Measurements from ENCODE around the gene SLC2A5. TPM values are rescaled to one million over a fixed set of nuclear protein-coding genes. Genes with fewer than 3 reads are reported as not detected.
"Not testable (repeated sequence)": the region's sequence is repeated elsewhere in the genome, so short reads cannot be mapped to it uniquely, and the experiment has no call there.

SLC2A5 gene
- total RNA-seq, 1 experiment from 2014 or later = not detected

DNA sequence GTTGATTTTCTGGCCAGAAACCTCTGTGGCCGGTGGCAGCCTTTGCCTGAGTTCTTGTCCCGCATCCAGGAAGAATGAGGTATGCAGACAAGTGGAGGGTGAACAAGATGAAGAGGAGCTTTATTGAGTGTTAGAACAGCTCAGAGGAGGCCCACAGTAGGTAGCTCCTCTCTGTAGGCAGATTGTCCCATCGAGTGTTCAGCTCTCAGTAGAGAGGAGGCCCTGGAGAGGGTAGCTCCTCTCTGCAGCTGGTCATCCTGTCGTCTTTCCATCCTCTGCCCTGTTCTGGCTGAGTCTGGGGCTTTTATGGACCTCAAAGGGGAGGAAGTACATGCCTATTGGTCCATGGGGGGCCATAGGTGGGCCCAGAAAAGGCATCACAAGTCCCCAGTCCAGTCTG, 38.4 kb downstream of the SLC2A5 start:
- not testable (repeated sequence) for H3K36me3 ChIP-seq; H3K4me3 ChIP-seq; H3K4me1 ChIP-seq (replicated peaks); H3K27me3 ChIP-seq (replicated peaks); H3K27ac ChIP-seq; DNase-seq (ENCODE audit: low read depth in 1 of 2, low spot score in 2 of 2)
- H3K9me3 ChIP-seq (replicated peaks) = peaks cover 15% of the 10 kb centered on the region

DNA sequence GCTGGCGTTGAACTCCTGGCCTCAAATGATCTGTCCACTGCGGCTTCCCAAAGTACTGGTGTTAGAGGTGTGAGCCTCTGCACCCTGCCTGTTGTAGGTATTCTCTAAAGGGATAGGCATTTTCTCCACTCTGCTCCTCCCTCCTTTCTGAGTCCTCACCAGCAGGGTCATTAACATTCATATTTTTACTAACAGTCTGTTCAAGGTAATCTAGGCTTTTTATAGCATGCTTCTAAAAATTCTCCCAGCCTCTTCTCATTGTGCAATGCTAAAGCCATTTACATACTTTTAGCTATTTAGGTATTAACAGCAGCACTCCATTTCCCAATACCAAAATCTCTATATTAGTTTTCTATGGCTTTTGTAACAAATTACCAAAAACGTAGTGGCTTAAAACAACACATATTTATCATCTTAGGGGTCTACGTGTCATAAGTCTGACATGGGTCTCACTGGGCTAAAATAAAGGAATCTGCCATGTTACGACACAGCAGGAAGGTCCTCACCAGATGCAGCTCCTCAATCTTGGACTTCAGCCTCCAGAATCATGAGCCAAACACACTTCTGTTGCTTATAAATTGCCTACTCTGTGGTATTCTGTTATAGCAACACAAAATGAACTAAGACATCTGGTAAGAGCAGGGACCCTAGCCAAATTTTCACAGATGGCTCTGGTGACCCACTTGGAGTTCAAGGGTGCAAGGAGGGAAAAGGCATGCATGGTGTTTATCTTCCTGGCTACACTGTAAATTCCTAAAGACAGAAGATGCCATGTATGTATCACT, 40.3 kb downstream of the SLC2A5 start:
- DNase-seq (ENCODE audit: low read depth in 1 of 2, low spot score in 2 of 2) = no peak
- no peak overlapping the region for H3K4me3 ChIP-seq
- H3K27me3 ChIP-seq (replicated peaks) = no peaks in the 10 kb centered on the region
- no peaks in the 10 kb centered on the region for H3K4me1 ChIP-seq (replicated peaks)
- no peak overlapping the region for H3K27ac ChIP-seq
- no peaks in the 10 kb centered on the region for H3K36me3 ChIP-seq
- H3K9me3 ChIP-seq (replicated peaks) = no peaks in the 10 kb centered on the region; the same call in 1 of the 2 replicates

DNA sequence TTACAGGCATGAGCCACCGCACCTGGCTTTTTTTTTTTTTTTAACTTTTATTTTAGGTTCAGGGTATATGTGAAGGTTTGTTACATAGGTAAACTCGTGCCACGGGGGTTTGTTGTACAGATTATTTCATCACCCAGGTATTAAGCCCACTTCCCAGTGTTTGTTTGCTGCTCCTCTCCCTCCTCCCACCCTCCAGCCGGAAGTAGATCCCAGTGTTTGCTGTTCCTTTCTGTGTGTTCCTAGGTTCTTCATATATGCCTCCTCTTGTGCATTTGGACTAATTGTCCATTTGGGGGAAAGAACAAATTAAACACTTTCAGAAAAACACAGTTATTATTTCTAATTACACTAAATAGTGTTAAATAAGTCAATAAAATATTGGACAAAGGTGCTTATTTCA, 42.1 kb downstream of the SLC2A5 start:
- no peaks in the 10 kb centered on the region for H3K36me3 ChIP-seq
- H3K9me3 ChIP-seq (replicated peaks) = no peaks in the 10 kb centered on the region; the same call in 1 of the 2 replicates
- no peak overlapping the region for H3K4me3 ChIP-seq
- no peaks in the 10 kb centered on the region for H3K4me1 ChIP-seq (replicated peaks)
- H3K27ac ChIP-seq = no peak overlapping the region
- no peak for DNase-seq (ENCODE audit: low read depth in 1 of 2, low spot score in 2 of 2)
- no peaks in the 10 kb centered on the region for H3K27me3 ChIP-seq (replicated peaks)

DNA sequence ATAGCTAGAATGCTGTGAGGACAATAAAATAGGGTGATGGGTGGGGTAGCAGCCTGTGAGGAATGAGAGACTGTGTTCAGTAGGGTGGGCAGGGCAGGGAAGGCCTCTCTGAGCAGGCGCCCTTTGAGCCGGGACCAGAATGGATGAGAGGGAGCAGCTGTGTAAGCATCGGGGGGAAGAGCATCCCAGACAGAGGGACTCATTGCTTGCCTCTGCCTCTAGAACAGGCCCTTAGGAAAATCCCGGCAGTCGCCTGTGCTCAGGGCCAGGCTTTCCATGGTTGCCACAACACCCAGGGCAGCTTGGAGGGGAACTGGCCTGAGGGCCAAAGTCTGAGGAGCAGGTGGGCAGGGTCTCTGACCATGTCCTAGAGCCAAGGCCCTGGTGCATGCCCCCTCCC, 44.0 kb downstream of the SLC2A5 start:
- Histone ChIP-seq H3K27ac (no peak overlapping the region), H3K27me3 (replicated peaks) (no peaks in the 10 kb centered on the region), H3K9me3 (replicated peaks) (no peaks in the 10 kb centered on the region; the same call in 1 of the 2 replicates), H3K36me3 (no peaks in the 10 kb centered on the region), H3K4me1 (replicated peaks) (no peaks in the 10 kb centered on the region), H3K4me3 (no peak overlapping the region)
- no peak for DNase-seq (ENCODE audit: low read depth in 1 of 2, low spot score in 2 of 2)

DNA sequence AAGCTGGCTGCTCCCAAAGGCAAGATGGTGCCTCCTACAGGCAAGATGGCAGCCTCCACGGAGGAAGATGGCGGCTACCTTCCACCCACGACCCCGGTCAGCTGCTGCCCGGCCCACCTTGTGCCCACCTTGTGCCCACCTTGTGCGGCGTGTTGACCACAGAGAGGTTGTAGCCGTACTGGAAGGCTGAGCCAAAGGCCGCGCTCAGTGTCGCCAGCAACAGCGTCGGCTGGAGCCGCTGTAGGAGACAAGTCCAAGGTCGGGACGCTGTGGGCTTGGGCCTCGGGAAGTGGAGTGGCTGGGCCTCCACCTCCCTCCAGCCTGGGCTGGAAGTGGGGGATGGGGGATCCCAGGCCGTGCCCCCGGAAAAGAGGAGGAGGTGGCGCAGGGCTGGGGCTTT, 44.6 kb downstream of the SLC2A5 start:
- Histone ChIP-seq H3K4me1 (replicated peaks) (no peaks in the 10 kb centered on the region), H3K4me3 (no peak overlapping the region), H3K9me3 (replicated peaks) (no peaks in the 10 kb centered on the region; the same call in 1 of the 2 replicates), H3K36me3 (no peaks in the 10 kb centered on the region), H3K27ac (no peak overlapping the region), H3K27me3 (replicated peaks) (no peaks in the 10 kb centered on the region)
- no peak for DNase-seq (ENCODE audit: low read depth in 1 of 2, low spot score in 2 of 2)

DNA sequence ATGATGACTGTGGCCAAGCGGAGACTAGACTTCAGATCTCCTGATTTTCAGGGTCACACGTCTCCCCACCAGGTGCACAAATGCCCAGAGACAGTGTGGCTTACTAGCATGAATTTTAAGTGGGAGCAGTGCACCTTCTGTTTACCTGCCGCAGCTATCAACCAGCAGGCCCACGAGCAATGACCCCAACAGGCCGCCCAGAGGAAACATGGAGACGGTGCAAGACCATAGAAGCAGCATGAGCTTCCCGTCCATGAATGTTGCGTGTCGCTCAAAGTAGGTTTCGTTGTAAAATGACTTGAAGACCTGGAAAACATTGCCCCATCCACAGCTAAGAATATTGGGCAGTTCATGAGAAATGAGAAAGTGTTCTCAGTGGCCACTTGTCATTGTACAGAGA, 46.7 kb downstream of the SLC2A5 start:
- Histone ChIP-seq H3K9me3 (replicated peaks) (no peaks in the 10 kb centered on the region), H3K27ac (no peak overlapping the region), H3K4me1 (replicated peaks) (no peaks in the 10 kb centered on the region), H3K4me3 (no peak overlapping the region), H3K27me3 (replicated peaks) (no peaks in the 10 kb centered on the region), H3K36me3 (no peaks in the 10 kb centered on the region)
- DNase-seq (ENCODE audit: low read depth in 1 of 2, low spot score in 2 of 2) = no peak

DNA sequence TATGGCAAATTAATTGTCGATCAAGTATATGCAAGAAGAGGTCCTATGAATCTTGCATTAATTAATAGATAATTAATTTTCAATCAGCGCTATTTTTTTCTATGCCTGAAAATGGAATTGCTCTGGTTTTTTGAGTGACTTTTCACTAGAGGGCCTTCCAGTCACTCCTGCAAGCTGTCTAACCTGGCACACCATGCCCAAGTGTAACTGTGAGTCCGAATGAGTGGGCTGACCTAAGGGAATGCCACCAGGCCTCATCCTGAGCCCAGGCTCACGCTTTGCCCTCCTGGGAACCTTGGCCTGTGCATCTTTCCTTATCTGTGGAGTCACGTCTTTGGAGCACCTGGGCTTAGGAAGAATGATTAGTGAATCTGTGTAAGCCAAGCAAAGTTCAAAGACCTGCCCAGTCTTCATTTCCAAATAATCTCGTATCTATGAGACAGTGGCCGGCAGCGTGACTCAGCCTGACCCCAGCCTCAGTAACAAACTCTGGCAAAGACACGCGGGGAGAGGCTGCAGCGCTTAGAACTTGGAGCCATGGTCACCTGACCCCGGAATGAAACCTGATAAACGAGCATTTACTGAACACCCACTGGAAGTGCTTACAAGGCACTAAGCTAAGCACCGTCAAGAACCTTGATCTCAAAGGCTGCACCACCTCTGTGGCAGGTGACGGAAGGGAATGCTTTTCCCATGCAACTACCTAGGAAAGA, 47.3 kb downstream of the SLC2A5 start:
- not testable (repeated sequence) for H3K27ac ChIP-seq; H3K27me3 ChIP-seq (replicated peaks); H3K9me3 ChIP-seq (replicated peaks); H3K4me1 ChIP-seq (replicated peaks); DNase-seq (ENCODE audit: low read depth in 1 of 2, low spot score in 2 of 2); H3K36me3 ChIP-seq; H3K4me3 ChIP-seq

DNA sequence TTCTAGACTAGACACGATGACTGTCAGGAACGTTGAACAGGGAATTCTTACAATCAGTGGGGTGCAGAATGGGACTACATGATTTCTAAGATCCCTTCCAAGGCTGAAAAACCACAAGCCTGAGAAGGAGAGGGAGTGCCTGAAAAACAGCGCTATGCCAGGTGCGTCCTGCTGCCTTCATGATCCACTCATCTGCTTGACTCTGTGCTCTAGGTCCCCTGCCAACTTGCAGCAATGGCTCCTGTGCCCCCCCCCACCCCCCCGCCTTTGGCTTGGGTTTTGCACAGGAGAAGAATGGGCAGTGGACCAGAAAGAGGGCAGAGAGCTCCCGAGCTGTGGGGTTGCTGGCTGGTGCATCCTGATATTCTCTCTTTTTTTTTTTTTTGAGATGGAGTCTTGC, 49.1 kb downstream of the SLC2A5 start:
- Histone ChIP-seq H3K27me3 (replicated peaks) (no peaks in the 10 kb centered on the region), H3K27ac (no peak overlapping the region), H3K4me1 (replicated peaks) (no peaks in the 10 kb centered on the region), H3K4me3 (no peak overlapping the region), H3K36me3 (no peaks in the 10 kb centered on the region), H3K9me3 (replicated peaks) (no peaks in the 10 kb centered on the region)
- DNase-seq (ENCODE audit: low read depth in 1 of 2, low spot score in 2 of 2) = no peak

DNA sequence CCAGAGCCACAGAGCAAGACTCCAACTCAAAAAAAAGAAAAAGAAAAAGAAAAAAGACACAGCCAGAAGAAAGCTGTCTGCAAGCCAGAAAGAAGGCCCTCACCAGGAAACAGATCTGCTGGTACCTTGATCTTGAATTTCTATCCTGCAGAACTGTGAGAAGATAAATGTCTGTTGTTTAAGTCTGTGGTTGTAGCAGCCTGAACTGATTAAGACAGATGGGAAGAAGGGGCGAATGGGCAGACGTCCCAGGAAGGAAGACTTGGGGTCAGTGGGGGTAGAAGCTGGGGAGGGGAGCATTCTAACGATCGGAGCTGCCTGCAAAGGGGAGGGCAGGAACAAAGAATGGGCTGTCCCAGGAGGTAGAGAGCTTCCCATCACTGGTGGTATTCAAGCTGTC, 49.5 kb downstream of the SLC2A5 start:
- no peak for DNase-seq (ENCODE audit: low read depth in 1 of 2, low spot score in 2 of 2)
- H3K36me3 ChIP-seq = no peaks in the 10 kb centered on the region
- H3K27me3 ChIP-seq (replicated peaks) = no peaks in the 10 kb centered on the region
- no peak overlapping the region for H3K27ac ChIP-seq
- no peaks in the 10 kb centered on the region for H3K4me1 ChIP-seq (replicated peaks)
- no peak overlapping the region for H3K4me3 ChIP-seq
- H3K9me3 ChIP-seq (replicated peaks) = no peaks in the 10 kb centered on the region

DNA sequence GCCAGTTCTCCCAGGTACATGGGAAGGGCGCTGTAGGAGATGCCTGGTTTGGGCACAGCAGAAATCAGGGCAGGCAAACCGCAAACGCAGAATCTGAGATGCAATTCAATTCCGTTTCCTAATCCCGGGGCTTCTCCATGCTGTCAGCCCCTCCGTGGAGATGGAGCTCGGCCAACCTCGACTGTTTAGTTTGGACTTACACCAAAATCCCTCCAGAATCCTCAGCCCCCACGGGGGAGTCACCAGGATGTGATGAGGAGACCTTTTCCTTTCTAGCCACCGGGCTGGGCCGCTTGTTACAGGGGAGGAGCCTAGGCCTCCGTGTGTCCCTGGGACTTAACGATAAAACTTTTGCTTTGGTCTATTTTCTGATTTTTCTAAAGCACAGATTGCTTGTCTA, 51.1 kb downstream of the SLC2A5 start:
- no peak for DNase-seq (ENCODE audit: low read depth in 1 of 2, low spot score in 2 of 2)
- Histone ChIP-seq H3K4me1 (replicated peaks) (no peaks in the 10 kb centered on the region), H3K27me3 (replicated peaks) (no peaks in the 10 kb centered on the region), H3K27ac (no peak overlapping the region), H3K9me3 (replicated peaks) (no peaks in the 10 kb centered on the region), H3K36me3 (no peaks in the 10 kb centered on the region), H3K4me3 (no peak overlapping the region)

DNA sequence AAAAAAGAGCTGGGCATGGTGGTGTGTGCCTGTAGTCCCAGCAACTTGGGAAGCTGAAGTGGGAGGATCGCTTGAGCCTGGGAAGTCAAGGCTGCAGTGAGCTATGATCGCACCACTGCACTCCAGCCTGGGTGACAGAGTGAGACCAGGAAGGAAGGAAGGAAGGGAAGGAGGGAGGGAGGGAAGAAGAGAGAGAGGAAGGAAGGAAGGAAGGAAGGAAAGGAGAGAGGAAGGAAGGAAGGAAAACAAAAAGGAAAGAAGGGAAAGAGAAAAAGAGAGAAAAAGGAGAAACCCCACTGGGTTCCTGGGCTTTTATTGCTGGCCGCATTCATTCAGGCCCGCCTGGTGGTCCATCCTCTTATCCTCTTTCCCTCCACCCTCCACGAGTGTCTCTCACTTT, 53.0 kb downstream of the SLC2A5 start:
- no peak overlapping the region for H3K4me3 ChIP-seq
- H3K4me1 ChIP-seq (replicated peaks) = no peaks in the 10 kb centered on the region
- no peaks in the 10 kb centered on the region for H3K36me3 ChIP-seq
- no peaks in the 10 kb centered on the region for H3K9me3 ChIP-seq (replicated peaks)
- H3K27ac ChIP-seq = no peak overlapping the region
- no peaks in the 10 kb centered on the region for H3K27me3 ChIP-seq (replicated peaks)
- no peak for DNase-seq (ENCODE audit: low read depth in 1 of 2, low spot score in 2 of 2)

DNA sequence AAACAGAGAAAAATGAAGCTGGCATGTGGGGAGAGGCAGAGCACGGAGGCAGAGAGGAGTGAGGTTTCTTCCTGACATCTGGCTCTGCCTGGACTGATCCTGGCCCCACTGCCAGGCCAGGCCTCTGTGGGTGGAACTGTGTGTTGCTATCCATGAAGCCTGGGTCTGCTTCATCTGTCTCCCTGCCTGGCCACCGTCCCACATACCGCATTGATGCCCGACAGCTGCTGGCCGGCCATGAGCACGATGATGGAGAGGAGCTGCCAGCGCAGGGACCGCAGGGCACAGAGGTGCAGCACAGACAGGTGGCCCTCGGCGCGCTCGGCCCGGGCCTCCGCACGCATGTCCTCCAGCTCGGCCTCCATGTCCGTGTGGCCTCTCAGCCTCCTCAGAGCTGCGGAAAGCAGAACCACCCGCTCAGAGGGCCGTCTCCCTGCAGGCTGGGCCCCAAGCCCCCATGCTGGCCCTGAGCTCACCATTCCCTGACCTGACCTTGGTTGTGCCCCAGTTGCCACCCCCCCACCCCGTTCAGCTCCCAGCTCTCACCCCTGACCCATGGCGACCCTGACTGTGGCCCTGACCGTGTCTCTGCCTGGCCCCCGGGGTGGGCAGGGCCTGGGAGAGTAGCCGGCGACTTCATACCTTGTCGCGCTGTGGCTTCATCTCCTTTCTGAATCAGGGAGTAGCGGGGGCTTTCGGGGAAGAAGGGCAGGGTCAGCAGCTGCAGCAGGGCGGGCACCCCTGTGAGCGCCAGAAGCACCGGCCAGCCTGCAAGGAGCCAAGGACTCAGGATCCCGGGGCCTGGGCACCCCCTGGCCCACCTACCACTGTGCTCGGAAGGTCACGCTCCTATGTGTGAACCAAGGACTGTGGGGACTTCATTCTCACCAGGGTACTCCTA, 54.7 kb downstream of the SLC2A5 start:
- H3K27me3 ChIP-seq (replicated peaks) = no peaks in the 10 kb centered on the region
- H3K27ac ChIP-seq = no peak overlapping the region
- no peaks in the 10 kb centered on the region for H3K36me3 ChIP-seq
- H3K9me3 ChIP-seq (replicated peaks) = no peaks in the 10 kb centered on the region
- no peaks in the 10 kb centered on the region for H3K4me1 ChIP-seq (replicated peaks)
- DNase-seq (ENCODE audit: low read depth in 1 of 2, low spot score in 2 of 2) = no peak
- no peak overlapping the region for H3K4me3 ChIP-seq

DNA sequence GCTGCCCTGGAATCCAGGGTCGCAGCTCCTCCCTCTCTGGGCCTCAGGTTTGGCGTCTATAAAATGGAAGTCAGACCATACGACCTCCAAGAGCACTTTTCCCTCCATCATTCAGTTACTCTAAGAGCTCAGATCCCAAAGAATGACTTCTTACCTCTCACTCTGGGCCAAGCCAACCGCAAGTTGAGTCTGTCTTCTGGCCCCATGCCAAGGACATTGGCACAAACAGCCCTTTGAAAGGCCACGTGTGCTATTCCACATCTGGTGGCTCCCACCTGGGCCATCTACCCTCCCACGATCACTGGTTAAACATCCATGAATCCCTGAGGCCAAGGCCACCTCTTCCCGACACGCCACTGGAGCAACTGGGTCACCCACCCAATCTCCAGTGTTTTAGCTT, 55.6 kb downstream of the SLC2A5 start:
- no peaks in the 10 kb centered on the region for H3K27me3 ChIP-seq (replicated peaks)
- no peaks in the 10 kb centered on the region for H3K4me1 ChIP-seq (replicated peaks)
- H3K27ac ChIP-seq = no peak overlapping the region
- H3K9me3 ChIP-seq (replicated peaks) = no peaks in the 10 kb centered on the region
- DNase-seq (ENCODE audit: low read depth in 1 of 2, low spot score in 2 of 2) = no peak
- no peaks in the 10 kb centered on the region for H3K36me3 ChIP-seq
- H3K4me3 ChIP-seq = no peak overlapping the region

All from SJSA1 (cell line).